Neuronal stem cell (in vitro differentiated cells): ENCODE measurements around the gene RPS2.
"Not testable (repeated sequence)": the region's sequence is repeated elsewhere in the genome, so short reads cannot be mapped to it uniquely, and the experiment has no call there.

ENCODE experiments used
- DNase-seq: peaks from one replicate; pipeline ENCODE4 v3.0.0-alpha.2; 2013; ENCODE audit warnings: low spot score
- H2AFZ ChIP-seq: one replicate; pipeline ENCODE4 v1.6.1; 2013; ENCODE audit warnings: mild to moderate bottlenecking, low read length, inconsistent platforms
- H2AK5ac ChIP-seq: 2 replicates; pipeline ENCODE4 v1.6.1; 2013; ENCODE audit warnings: low read depth, mild to moderate bottlenecking, inconsistent platforms, low read length, moderate library complexity, mixed read lengths
- H2BK120ac ChIP-seq: 2 replicates; pipeline ENCODE4 v1.6.1; 2013; ENCODE audit warnings: low read depth, mild to moderate bottlenecking, inconsistent platforms, low read length, moderate library complexity, mixed read lengths
- H2BK12ac ChIP-seq: one replicate; pipeline ENCODE4 v1.6.1; 2013; ENCODE audit warnings: low read length, inconsistent platforms
- H2BK15ac ChIP-seq: 2 replicates; pipeline ENCODE4 v1.6.1; 2013; ENCODE audit warnings: mild to moderate bottlenecking, low read length, inconsistent platforms, mixed read lengths
- H2BK5ac ChIP-seq: one replicate; pipeline ENCODE4 v1.6.1; 2013; ENCODE audit warnings: inconsistent platforms, mild to moderate bottlenecking, low read length, moderate library complexity
- H3K14ac ChIP-seq: one replicate; pipeline ENCODE4 v1.6.1; 2013; ENCODE audit warnings: low read length, inconsistent platforms
- H3K18ac ChIP-seq: 2 replicates; pipeline ENCODE4 v1.6.1; 2013; ENCODE audit warnings: low read length, inconsistent platforms
- H3K23ac ChIP-seq: 2 replicates; pipeline ENCODE4 v1.6.1; 2013; ENCODE audit warnings: low read depth, mild to moderate bottlenecking, mixed read lengths, low read length, inconsistent platforms; ENCODE audit not compliant: poor library complexity
- H3K27ac ChIP-seq: replicated peaks from 3 replicates; pipeline ENCODE4 v1.5.1; 2013; ENCODE audit warnings: low read length, inconsistent platforms
- H3K27me3 ChIP-seq, 3 experiments: 2 replicates each; pipeline ENCODE4 v1.6.1; 2013; ENCODE audit warnings: low read length in 3 of 3, mild to moderate bottlenecking in 2 of 3, inconsistent platforms in 1 of 3, low read depth in 1 of 3, mixed read lengths in 1 of 3, moderate library complexity in 1 of 3; ENCODE audit not compliant: control insufficient read depth in 3 of 3, insufficient read depth in 3 of 3
- H3K36me3 ChIP-seq, 2 donors: replicated peaks in 1 of 2; 2 replicates each; pipeline ENCODE4 v1.6.1; 2013; ENCODE audit warnings: low read length in 2 of 2; ENCODE audit not compliant: control insufficient read depth in 2 of 2, insufficient read depth in 2 of 2
- H3K4ac ChIP-seq: 2 replicates; pipeline ENCODE4 v1.6.1; 2013; ENCODE audit warnings: inconsistent platforms, mild to moderate bottlenecking, low read length, moderate library complexity
- H3K4me1 ChIP-seq, 2 donors: 1 replicate in 1 of 2; 2 replicates in 1 of 2; pipeline ENCODE4 v1.6.1; 2013; ENCODE audit warnings: low read length in 2 of 2, low read depth in 1 of 2; ENCODE audit not compliant: control insufficient read depth in 2 of 2, insufficient read depth in 1 of 2
- H3K4me2 ChIP-seq: one replicate; pipeline ENCODE4 v1.6.1; 2013; ENCODE audit warnings: mild to moderate bottlenecking, low read length, inconsistent platforms; ENCODE audit not compliant: insufficient read depth, poor library complexity, severe bottlenecking
- H3K4me3 ChIP-seq, 2 donors: 2 replicates each; pipeline ENCODE4 v1.5.1; 2013; ENCODE audit warnings: low read length in 2 of 2, mild to moderate bottlenecking in 2 of 2, inconsistent platforms in 1 of 2, moderate library complexity in 1 of 2
- H3K79me1 ChIP-seq: one replicate; pipeline ENCODE4 v1.6.1; 2013; ENCODE audit warnings: low read depth, mild to moderate bottlenecking, inconsistent platforms, low read length, moderate library complexity
- H3K9ac ChIP-seq: one replicate; pipeline ENCODE4 v1.6.1; 2013; ENCODE audit warnings: mild to moderate bottlenecking, low read depth, low read length, inconsistent platforms; ENCODE audit not compliant: poor library complexity
- H3K9me3 ChIP-seq, 2 donors: replicated peaks in 1 of 2; 2 replicates each; pipeline versions ENCODE3 to v1.6.1; 2013; ENCODE audit warnings: low read length in 2 of 2, mild to moderate bottlenecking in 2 of 2, inconsistent platforms in 1 of 2, low read depth in 1 of 2, mixed read lengths in 1 of 2, moderate library complexity in 1 of 2; ENCODE audit not compliant: control insufficient read depth in 2 of 2, insufficient read depth in 1 of 2
- H4K8ac ChIP-seq: one replicate; pipeline ENCODE4 v1.6.1; 2013; ENCODE audit warnings: low read depth, mild to moderate bottlenecking, inconsistent platforms, low read length, moderate library complexity
- H4K91ac ChIP-seq: one replicate; pipeline ENCODE4 v1.6.1; 2013; ENCODE audit warnings: low read length, low read depth, mild to moderate bottlenecking, inconsistent platforms; ENCODE audit not compliant: poor library complexity
- WGBS, 2 donors: extraction: QIAGEN DNeasy Blood & Tissue Kit; methylation state at CpG; one replicate each; pipeline ENCODE4 v1.1.7; 2013; ENCODE audit warnings: missing lambda C conversion rate in 2 of 2, mixed read lengths in 1 of 2; ENCODE audit not compliant: insufficient read length in 2 of 2, insufficient replicate concordance in 1 of 2; ENCODE audit errors: extremely low coverage in 2 of 2; 5-methylcytosine and 5-hydroxymethylcytosine counted together

RPS2 gene

DNA sequence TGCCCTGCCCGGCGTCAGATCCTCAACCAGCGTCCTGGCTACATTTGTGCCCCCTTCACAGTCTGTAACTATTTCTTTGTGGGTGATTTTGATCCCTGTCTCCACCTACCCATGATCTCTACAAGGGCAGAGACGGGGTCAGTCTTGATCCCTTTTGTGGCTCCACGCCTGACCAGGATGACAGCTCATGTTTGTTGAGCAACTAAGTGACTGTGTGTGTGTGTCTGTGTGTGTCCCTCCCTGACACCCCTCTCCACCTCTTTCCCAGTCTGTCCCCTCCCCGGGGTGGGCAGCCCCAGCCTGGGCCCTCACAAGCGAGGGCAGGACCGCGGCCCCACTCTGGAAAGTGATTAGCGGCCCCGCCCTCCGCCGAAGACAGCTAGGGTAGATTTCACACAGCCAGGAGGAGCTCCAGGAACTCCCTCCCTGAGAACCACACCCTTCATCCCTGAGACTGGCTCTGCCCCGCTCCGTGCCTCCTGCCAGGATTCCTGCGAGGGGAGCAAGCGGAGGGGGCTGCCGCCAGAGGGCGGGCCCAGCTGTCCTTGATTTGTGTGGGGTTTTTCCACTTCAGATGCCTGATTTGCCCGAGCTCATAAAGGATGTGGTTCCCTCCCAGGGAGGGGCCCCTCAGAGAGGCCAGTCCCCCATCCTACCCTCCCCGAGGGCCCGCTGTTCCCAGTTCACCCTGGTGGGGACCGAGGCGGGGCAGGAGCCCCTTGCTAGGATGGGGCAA, 41.2 kb downstream of the RPS2 start:
- H3K79me1 ChIP-seq = no peaks in the 10 kb centered on the region
- H2AK5ac ChIP-seq = peak overlapping the region; percentile 83
- H3K27ac ChIP-seq = no peak overlapping the region
- no peak overlapping the region for H3K9ac ChIP-seq
- H3K4me3 ChIP-seq = no peak overlapping the region
- no peak overlapping the region for H3K4ac ChIP-seq
- H2BK12ac ChIP-seq = peak overlapping the region; percentile 35
- no peak overlapping the region for H2AFZ ChIP-seq
- no peak overlapping the region for H4K8ac ChIP-seq
- H3K18ac ChIP-seq = peak overlapping the region; percentile 82
- no peaks in the 10 kb centered on the region for H3K36me3 ChIP-seq
- H2BK15ac ChIP-seq = peak overlapping the region; percentile 6
- no CpG with 5 or more reads among the region's 24 CpGs for WGBS, 2 donors
- peaks cover 15 to 23% of the 10 kb centered on the region in 2 donors for H3K4me1 ChIP-seq
- no peak overlapping the region for H3K14ac ChIP-seq
- H2BK120ac ChIP-seq = peak overlapping the region; percentile 77
- DNase-seq = no peak
- H3K4me2 ChIP-seq = peak overlapping the region; percentile 12
- peak overlapping the region; percentile 51 for H3K23ac ChIP-seq
- H3K27me3 ChIP-seq = peaks cover 17 to 77% (median 41%) of the 10 kb centered on the region in 3 experiments
- H3K9me3 ChIP-seq = peaks cover 0 to 3% of the 10 kb centered on the region in 2 donors
- no peak overlapping the region for H4K91ac ChIP-seq
- peak overlapping the region; percentile 30 for H2BK5ac ChIP-seq

DNA sequence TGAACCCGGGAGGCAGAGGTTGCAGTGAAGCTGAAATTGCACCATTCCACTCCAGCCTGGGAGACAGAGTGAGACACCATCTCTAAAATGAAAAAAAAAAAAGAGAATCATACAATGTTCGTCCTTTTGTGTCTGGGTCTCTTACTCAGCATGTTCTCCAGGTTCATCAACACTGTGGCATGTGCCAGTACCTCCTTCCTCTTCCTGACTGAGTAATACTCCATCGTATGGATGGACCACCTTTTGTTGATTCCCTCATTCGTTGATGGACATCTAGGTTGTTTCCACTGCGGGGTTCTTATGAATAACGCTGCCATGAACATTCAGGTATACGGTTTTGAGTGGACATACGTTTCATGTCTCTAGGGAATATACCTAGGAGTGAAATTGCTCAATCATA, 42.3 kb downstream of the RPS2 start:
- no peak overlapping the region for H3K4me3 ChIP-seq
- H3K79me1 ChIP-seq = no peaks in the 10 kb centered on the region
- no peak overlapping the region for H3K27ac ChIP-seq
- peaks cover 16 to 27% of the 10 kb centered on the region in 2 donors for H3K4me1 ChIP-seq
- H3K27me3 ChIP-seq = peaks cover 22 to 81% (median 51%) of the 10 kb centered on the region in 3 experiments
- peaks cover 0 to 3% of the 10 kb centered on the region in 2 donors for H3K9me3 ChIP-seq
- no peak overlapping the region for H2AK5ac ChIP-seq
- no peak overlapping the region for H3K4ac ChIP-seq
- no peak overlapping the region for H2BK5ac ChIP-seq
- no peaks in the 10 kb centered on the region for H3K36me3 ChIP-seq
- no peak overlapping the region for H4K8ac ChIP-seq
- H2BK15ac ChIP-seq = no peak overlapping the region
- no peak overlapping the region for H3K9ac ChIP-seq
- H3K23ac ChIP-seq = no peak overlapping the region
- WGBS, 2 donors = no CpG with 5 or more reads among the region's 8 CpGs
- H2AFZ ChIP-seq = no peak overlapping the region
- H3K4me2 ChIP-seq = no peak overlapping the region
- H2BK120ac ChIP-seq = no peak overlapping the region
- no peak overlapping the region for H3K18ac ChIP-seq
- H4K91ac ChIP-seq = no peak overlapping the region
- no peak overlapping the region for H2BK12ac ChIP-seq
- DNase-seq = no peak
- H3K14ac ChIP-seq = no peak overlapping the region

DNA sequence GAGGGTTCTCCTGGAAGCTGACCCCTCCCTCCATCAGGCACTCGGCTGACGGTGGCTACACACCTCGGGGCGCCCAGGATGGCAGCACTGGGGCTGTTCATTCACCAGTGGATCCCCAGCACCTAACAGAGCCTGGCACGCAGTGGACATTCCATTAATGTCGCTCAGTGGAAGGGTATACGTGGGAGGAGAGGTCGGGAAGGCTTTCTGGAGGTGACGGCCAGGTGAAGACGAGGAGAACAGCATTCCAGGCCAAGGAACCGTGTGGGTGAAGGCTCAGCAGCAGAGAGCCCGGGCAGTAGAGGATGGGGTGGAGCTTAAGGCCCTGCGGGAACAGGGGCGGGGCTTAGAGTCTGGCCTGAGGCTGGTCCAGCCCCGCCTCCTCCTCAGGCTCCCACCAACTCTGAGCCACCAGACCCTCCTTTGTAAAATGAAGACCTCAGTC, 43.9 kb downstream of the RPS2 start:
- Histone ChIP-seq H3K27me3 (peaks cover 26 to 88% (median 59%) of the 10 kb centered on the region in 3 experiments), H2AK5ac (no peak overlapping the region), H3K4ac (no peak overlapping the region), H3K14ac (no peak overlapping the region), H3K27ac (no peak overlapping the region), H3K9ac (no peak overlapping the region), H3K4me1 (peaks cover 18 to 40% of the 10 kb centered on the region in 2 donors), H3K4me2 (peak overlapping the region; percentile 12), H2AFZ (peak overlapping the region; percentile 39), H2BK12ac (no peak overlapping the region), H3K23ac (no peak overlapping the region), H4K8ac (no peak overlapping the region), H3K36me3 (no peaks in the 10 kb centered on the region), H3K79me1 (no peaks in the 10 kb centered on the region), H3K4me3 (no peak overlapping the region), H2BK120ac (no peak overlapping the region), H4K91ac (no peak overlapping the region), H2BK15ac (no peak overlapping the region), H2BK5ac (no peak overlapping the region), H3K18ac (peak overlapping the region; percentile 4), H3K9me3 (peaks cover 0 to 3% of the 10 kb centered on the region in 2 donors)
- WGBS, 2 donors = no CpG with 5 or more reads among the region's 15 CpGs
- DNase-seq = peak; percentile 65

DNA sequence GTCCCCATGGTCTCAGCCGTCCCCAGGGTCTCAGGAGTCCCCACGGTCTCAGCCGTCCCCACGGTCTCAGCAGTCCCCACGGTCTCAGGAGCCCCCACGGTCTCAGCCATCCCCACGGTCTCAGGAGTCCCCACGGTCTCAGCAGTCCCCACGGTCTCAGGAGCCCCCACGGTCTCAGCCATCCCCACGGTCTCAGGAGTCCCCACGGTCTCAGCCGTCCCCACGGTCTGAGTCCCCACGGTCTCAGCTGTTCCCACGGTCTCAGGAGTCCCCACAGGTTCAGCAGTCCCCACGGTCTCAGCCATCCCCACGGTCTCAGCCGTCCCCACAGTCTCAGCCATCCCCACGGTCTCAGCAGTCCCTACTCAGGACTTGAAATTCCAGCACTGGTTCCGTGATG, 44.5 kb downstream of the RPS2 start:
- H2BK120ac ChIP-seq, H2AFZ ChIP-seq, H3K4me3 ChIP-seq, DNase-seq, H3K9me3 ChIP-seq, H3K79me1 ChIP-seq, H3K27ac ChIP-seq, H3K14ac ChIP-seq, H3K4ac ChIP-seq, H3K36me3 ChIP-seq, H4K8ac ChIP-seq, H3K4me2 ChIP-seq, H3K9ac ChIP-seq, H4K91ac ChIP-seq, H2BK5ac ChIP-seq: not testable (repeated sequence)
- peaks cover 18 to 40% of the 10 kb centered on the region in 2 donors for H3K4me1 ChIP-seq
- H3K27me3 ChIP-seq = peaks cover 26 to 88% (median 59%) of the 10 kb centered on the region in 3 experiments
- peak overlapping the region; percentile 26 for H2BK12ac ChIP-seq
- peak overlapping the region; percentile 0 for H3K23ac ChIP-seq
- H3K18ac ChIP-seq = peak overlapping the region; percentile 5
- peak overlapping the region; percentile 97 for H2AK5ac ChIP-seq
- WGBS, 2 donors = no CpG with 5 or more reads among the region's 21 CpGs
- H2BK15ac ChIP-seq = peak overlapping the region; percentile 79
